ENCODE data around the gene FILIP1L.

FILIP1L gene

GRCh38 chr3:99966662-99967416 lies 147.5 kb downstream of the FILIP1L start:
- DNase-seq: no peak

- DNase-seq: no peak
Observed at GRCh38 chr3:99965681-99966408, 148.5 kb downstream of the FILIP1L start.

GRCh38 chr3:99965077-99965476 lies 149.2 kb downstream of the FILIP1L start:
- no peak for DNase-seq

- DNase-seq: no peak
Observed at GRCh38 chr3:99962703-99963102, 151.6 kb downstream of the FILIP1L start.

GRCh38 chr3:99961756-99962515 lies 152.4 kb downstream of the FILIP1L start:
- DNase-seq: no peak

GRCh38 chr3:99960941-99961340 lies 153.4 kb downstream of the FILIP1L start:
- no peak for DNase-seq

- DNase-seq: no peak
Observed at GRCh38 chr3:99960123-99960878, 154.0 kb downstream of the FILIP1L start.

GRCh38 chr3:99958222-99958912 lies 155.9 kb downstream of the FILIP1L start:
- no peak for DNase-seq

GRCh38 chr3:99957151-99957796 lies 157.0 kb downstream of the FILIP1L start:
- DNase-seq: no peak

GRCh38 chr3:99955773-99956562 lies 158.3 kb downstream of the FILIP1L start:
- no peak for DNase-seq

GRCh38 chr3:99954914-99955644 lies 159.2 kb downstream of the FILIP1L start:
- DNase-seq: no peak

- DNase-seq: no peak
Observed at GRCh38 chr3:99953596-99953995, 160.7 kb downstream of the FILIP1L start.

- no peak for DNase-seq
Observed at GRCh38 chr3:99952306-99952705, 162.0 kb downstream of the FILIP1L start.

- no peak for DNase-seq
Observed at GRCh38 chr3:99951701-99952100, 162.6 kb downstream of the FILIP1L start.

- no peak for DNase-seq
Observed at GRCh38 chr3:99950921-99951320, 163.4 kb downstream of the FILIP1L start.

GRCh38 chr3:99949956-99950670 lies 164.2 kb downstream of the FILIP1L start:
- no peak for DNase-seq

- no peak for DNase-seq
Observed at GRCh38 chr3:99948467-99949089, 165.7 kb downstream of the FILIP1L start.

- no peak for DNase-seq
Observed at GRCh38 chr3:99947356-99947755, 166.9 kb downstream of the FILIP1L start.

Measured in NCI-H2081 treated with DMSO at 0.1 percent for 48 hours (cell line).